OCI-LY3 (cell line): ENCODE results near the gene GADL1.

Experiments
- H2AFZ ChIP-seq: fragments of 200-600, 300-600 bp; shearing (Covaris generic); 2 replicates; pipeline ENCODE4 v1.6.0; 2014; ENCODE audit warnings: antibody characterized with exemption, low read depth, low read length
- H3K27ac ChIP-seq: fragments of 200-600, 300-600 bp; sonication (generic); 2 replicates; pipeline ENCODE4 v1.5.1; 2014; ENCODE audit warnings: mild to moderate bottlenecking, low read length, moderate library complexity, mixed read lengths
- H3K27me3 ChIP-seq: fragments of 200-600, 300-600 bp; sonication (generic); 2 replicates; pipeline ENCODE4 v1.6.1; 2014; ENCODE audit warnings: low read depth, low read length, mixed read lengths
- H3K36me3 ChIP-seq: fragments of 200-600, 300-600 bp; sonication (generic); replicated peaks from 2 replicates; pipeline ENCODE3; 2014; ENCODE audit warnings: low read depth, low read length, mixed read lengths
- H3K4me1 ChIP-seq: fragments of 300-600, 200-600 bp; sonication (generic); 2 replicates; pipeline ENCODE4 v1.6.1; 2014; ENCODE audit warnings: low read length, mixed read lengths
- H3K4me2 ChIP-seq: fragments of 200-600, 300-600 bp; sonication (generic); 2 replicates; pipeline ENCODE4 v1.6.1; 2014; ENCODE audit warnings: low read length, mixed read lengths
- H3K4me3 ChIP-seq: fragments of 300-600, 200-600 bp; sonication (generic); 2 replicates; pipeline ENCODE4 v1.5.1; 2014; ENCODE audit warnings: antibody characterized with exemption, mild to moderate bottlenecking, low read length, moderate library complexity
- H3K79me2 ChIP-seq: fragments of 300-600, 200-600 bp; shearing (Covaris generic); 2 replicates; pipeline ENCODE4 v1.6.1; 2014; ENCODE audit warnings: mild to moderate bottlenecking, low read length, mixed read lengths
- H3K9ac ChIP-seq: fragments of 300-600, 200-600 bp; shearing (Covaris generic); 2 replicates; pipeline ENCODE4 v1.6.0; 2014; ENCODE audit warnings: mild to moderate bottlenecking, low read length, moderate library complexity
- H3K9me3 ChIP-seq: fragments of 200-600, 300-600 bp; shearing (Covaris generic); 2 replicates; pipeline ENCODE4 v1.6.1; 2014; ENCODE audit warnings: low read length, mixed read lengths; ENCODE audit not compliant: insufficient read depth
- H4K20me1 ChIP-seq: fragments of 200-600, 300-600 bp; sonication (generic); 2 replicates; pipeline ENCODE4 v1.6.1; 2016; ENCODE audit warnings: low read length, mixed read lengths; ENCODE audit not compliant: insufficient read depth
- EZH2phosphoT487 ChIP-seq: fragments of 200-600 bp; shearing (Covaris generic); IDR thresholded peaks from 2 replicates; pipeline ENCODE4 v1.6.1; 2018; ENCODE audit warnings: antibody characterized with exemption, mixed run types, low read depth
- TF ChIP-seq, protein P1 (sequence below): fragments of 200-600, 300-600 bp; sonication (generic); IDR thresholded peaks from 2 replicates; pipeline ENCODE4 v1.5.1; 2014; ENCODE audit warnings: antibody characterized with exemption, low read length, low read depth

Gene GADL1

DNA sequence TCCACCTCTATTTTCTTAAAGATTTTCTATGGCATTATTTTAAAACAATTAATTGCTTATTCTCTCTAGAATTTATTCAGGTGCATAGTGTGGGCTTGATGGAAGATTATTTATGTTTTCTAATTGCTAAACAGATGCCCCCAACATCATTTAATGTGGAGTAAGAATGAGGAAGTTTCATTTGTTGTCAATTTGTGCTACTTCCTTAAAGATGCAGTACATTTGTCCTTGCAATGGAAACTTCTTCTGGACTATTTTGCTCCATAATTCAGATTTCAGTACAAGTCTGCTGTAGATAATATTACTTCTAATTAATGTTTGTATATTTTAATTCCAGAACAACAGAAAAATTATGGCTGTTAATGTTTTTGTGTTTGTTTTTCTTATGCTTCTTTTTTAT, 183.3 kb downstream of the GADL1 start:
- no peak for TF ChIP-seq EZH2phosphoT487
- TF ChIP-seq, protein P1, sequence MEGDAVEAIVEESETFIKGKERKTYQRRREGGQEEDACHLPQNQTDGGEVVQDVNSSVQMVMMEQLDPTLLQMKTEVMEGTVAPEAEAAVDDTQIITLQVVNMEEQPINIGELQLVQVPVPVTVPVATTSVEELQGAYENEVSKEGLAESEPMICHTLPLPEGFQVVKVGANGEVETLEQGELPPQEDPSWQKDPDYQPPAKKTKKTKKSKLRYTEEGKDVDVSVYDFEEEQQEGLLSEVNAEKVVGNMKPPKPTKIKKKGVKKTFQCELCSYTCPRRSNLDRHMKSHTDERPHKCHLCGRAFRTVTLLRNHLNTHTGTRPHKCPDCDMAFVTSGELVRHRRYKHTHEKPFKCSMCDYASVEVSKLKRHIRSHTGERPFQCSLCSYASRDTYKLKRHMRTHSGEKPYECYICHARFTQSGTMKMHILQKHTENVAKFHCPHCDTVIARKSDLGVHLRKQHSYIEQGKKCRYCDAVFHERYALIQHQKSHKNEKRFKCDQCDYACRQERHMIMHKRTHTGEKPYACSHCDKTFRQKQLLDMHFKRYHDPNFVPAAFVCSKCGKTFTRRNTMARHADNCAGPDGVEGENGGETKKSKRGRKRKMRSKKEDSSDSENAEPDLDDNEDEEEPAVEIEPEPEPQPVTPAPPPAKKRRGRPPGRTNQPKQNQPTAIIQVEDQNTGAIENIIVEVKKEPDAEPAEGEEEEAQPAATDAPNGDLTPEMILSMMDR, result no peak
- H3K9ac ChIP-seq, result no peak overlapping the region
- H3K4me2 ChIP-seq, result no peak overlapping the region
- H3K36me3 ChIP-seq, result no peaks in the 10 kb centered on the region
- no peak overlapping the region for H3K27ac ChIP-seq
- H3K4me1 ChIP-seq, result no peaks in the 10 kb centered on the region; the same call in 1 of the 2 replicates
- H2AFZ ChIP-seq, result no peak overlapping the region
- H3K79me2 ChIP-seq, result no peaks in the 10 kb centered on the region
- H3K4me3 ChIP-seq, result no peak overlapping the region
- H4K20me1 ChIP-seq, result no peaks in the 10 kb centered on the region
- H3K9me3 ChIP-seq, result no peaks in the 10 kb centered on the region
- no peaks in the 10 kb centered on the region for H3K27me3 ChIP-seq

DNA sequence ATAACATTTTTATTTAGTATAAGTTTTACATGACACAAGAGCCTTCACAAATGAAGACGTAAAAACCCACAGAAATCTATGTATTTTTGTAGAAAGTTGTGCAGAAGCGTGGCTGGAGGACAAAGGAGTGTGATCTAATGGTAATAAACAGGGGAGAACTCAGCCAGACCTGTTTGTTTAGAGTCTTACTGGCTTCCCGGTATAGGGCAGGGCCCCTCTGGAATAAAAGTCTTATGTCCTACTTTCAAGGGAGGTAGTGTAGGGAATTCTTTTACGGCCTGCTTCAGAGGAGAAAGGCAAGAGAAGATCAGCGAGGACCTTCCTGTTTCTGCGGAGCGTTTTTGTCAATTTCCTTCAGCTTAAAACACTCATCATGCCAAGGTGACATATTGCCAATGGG, 184.4 kb downstream of the GADL1 start:
- Histone ChIP-seq H3K4me2 (no peak overlapping the region), H3K4me3 (no peak overlapping the region), H3K9me3 (no peaks in the 10 kb centered on the region), H3K27me3 (no peaks in the 10 kb centered on the region), H4K20me1 (no peaks in the 10 kb centered on the region), H3K4me1 (no peaks in the 10 kb centered on the region; the same call in 1 of the 2 replicates), H3K27ac (no peak overlapping the region), H3K79me2 (no peaks in the 10 kb centered on the region), H3K9ac (no peak overlapping the region), H3K36me3 (no peaks in the 10 kb centered on the region), H2AFZ (no peak overlapping the region)
- TF ChIP-seq, protein P1, result no peak

DNA sequence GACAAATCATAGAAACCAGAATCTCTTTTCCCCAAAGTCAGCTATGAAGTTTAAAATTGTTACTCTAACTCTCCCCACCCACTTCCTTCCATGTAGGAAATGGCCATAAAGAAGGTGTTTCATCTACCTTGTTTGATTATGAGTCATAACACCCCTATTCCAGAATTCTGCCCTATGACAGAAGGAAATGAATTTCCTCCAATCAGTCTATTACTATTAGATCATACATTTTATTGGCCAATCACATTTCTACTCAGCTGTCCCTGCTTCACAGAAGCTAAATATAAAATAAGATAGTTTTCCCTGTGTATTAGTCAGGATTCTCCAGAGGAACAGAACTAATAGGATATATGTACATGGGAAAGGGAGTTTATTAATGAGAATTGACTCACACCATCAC, 186.0 kb downstream of the GADL1 start:
- no peak overlapping the region for H3K27ac ChIP-seq
- no peak overlapping the region for H3K4me3 ChIP-seq
- no peak overlapping the region for H2AFZ ChIP-seq
- no peaks in the 10 kb centered on the region; the same call in 1 of the 2 replicates for H3K4me1 ChIP-seq
- H4K20me1 ChIP-seq, result no peaks in the 10 kb centered on the region
- no peaks in the 10 kb centered on the region for H3K27me3 ChIP-seq
- H3K9me3 ChIP-seq, result 0 out of 2 replicates have a peak, but pooled peaks cover under 1% of the 10 kb centered on the region
- H3K79me2 ChIP-seq, result no peaks in the 10 kb centered on the region
- TF ChIP-seq, protein P1, result no peak
- no peak for TF ChIP-seq EZH2phosphoT487
- H3K36me3 ChIP-seq, result peaks cover under 1% of the 10 kb centered on the region
- no peak overlapping the region for H3K4me2 ChIP-seq
- no peak overlapping the region for H3K9ac ChIP-seq

DNA sequence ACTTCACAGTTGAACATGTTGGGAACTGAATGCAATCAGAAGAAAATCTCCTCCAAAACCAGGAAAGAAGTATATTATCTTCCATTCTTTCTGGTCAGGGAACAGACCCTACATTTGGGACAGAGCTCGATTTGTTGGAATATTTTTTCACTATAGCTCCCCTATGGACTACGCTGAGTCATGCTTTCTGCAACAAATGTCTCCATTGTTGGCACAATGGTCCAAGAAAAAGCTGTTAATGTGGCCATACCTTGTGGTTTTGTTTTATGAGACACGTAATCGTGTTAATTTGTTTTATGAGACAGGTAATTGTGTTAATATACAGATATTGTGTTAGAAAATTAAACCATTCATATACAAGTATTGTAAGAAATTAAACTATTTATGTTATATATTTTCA, 186.6 kb downstream of the GADL1 start:
- Histone ChIP-seq H3K4me1 (no peaks in the 10 kb centered on the region; the same call in 1 of the 2 replicates), H3K9ac (no peak overlapping the region), H3K27me3 (no peaks in the 10 kb centered on the region), H3K9me3 (0 out of 2 replicates have a peak, but pooled peaks cover 7% of the 10 kb centered on the region), H3K79me2 (no peaks in the 10 kb centered on the region), H3K4me3 (no peak overlapping the region), H3K36me3 (peaks cover 7% of the 10 kb centered on the region), H4K20me1 (no peaks in the 10 kb centered on the region), H3K4me2 (no peak overlapping the region), H2AFZ (no peak overlapping the region), H3K27ac (no peak overlapping the region)
- TF ChIP-seq, protein P1, result no peak
- TF ChIP-seq EZH2phosphoT487, result no peak
